HG02571 (cell line): ENCODE results near the gene SAMD14.

Source experiments
- ATAC-seq: cut with Tn5 transposase; IDR thresholded peaks from one replicate; pipeline ENCODE4 v1.9.1; 2021; ENCODE audit warnings: mild to moderate bottlenecking, moderate library complexity; ENCODE audit not compliant: unreplicated experiment

The SAMD14 gene

DNA sequence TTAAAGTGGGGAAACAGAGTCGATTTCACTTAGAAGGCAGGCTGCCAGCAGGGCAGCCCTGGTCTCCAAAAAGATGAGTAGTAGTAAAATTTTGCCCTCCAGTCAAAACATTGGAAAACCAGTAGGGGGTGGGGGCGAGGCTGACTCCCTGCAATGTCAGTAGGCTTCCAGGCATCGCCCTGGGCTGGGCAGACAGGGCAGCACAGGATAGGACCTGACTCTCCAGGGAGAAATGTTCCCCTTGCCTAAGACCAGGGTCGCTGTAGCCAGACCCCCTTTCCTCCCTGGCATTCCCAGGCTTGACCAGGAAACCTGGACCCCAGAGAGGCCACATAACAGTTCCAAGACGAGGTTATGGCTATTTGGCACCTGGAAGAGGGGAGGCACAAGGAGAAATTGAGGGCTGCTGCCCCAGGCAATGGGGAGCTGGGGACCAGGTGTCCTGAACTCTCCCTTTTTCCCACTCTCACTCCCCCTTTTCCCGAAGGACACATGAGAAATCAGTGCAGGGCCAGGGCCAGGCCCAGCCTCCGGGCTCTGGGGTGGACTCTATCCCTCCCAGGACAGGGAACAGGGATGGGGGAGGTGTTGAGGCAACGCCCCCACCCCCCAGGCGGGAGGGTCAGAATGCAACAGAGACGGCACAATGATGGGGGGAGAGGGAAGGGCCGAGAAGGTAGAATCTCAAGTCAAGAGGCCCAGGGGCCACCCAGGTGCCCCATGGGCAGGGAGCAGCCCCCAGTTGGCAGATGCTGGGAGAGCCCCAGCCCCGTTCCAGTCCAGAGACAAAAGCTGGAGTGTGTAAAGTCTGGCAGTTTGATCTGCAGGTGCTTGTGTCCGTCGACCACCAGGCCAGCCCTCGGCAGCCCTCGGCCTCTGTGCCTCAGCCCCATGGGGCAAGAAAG lies 4.5 kb upstream of the SAMD14 start:
- no peak for ATAC-seq

- no peak for ATAC-seq
Measured at GRCh38 chr17:50133769-50134099, 3.8 kb upstream of the SAMD14 start.

- no peak for ATAC-seq
Measured at GRCh38 chr17:50133028-50133768, 3.2 kb upstream of the SAMD14 start.

GRCh38 chr17:50132104-50132794 lies 2.3 kb upstream of the SAMD14 start:
- no peak for ATAC-seq

GRCh38 chr17:50130559-50131305 lies 772 bp upstream of the SAMD14 start:
- no peak for ATAC-seq

DNA sequence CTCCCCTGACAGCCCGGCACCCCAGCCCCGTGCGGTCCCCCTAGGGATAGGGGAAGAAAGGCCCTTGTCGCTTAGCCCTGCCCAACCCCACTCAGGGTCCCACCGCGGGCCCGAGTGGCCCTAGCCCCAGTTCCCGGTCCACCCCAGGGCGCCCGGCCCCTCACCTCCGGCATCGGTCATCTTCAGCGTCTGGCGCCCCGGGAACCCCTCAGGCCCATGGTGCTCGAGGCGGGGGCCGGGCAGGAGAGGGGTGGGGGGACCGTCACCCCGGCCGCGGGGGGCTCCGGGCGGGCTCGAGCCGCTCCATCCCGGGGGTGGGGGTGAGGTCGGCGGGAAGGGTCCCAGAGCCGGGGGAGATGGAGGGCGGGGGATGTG lies 620 bp downstream of the SAMD14 start:
- no peak for ATAC-seq

- no peak for ATAC-seq
Measured at GRCh38 chr17:50128441-50129352, 1.3 kb downstream of the SAMD14 start.

GRCh38 chr17:50127697-50128361 lies 2.1 kb downstream of the SAMD14 start:
- no peak for ATAC-seq

GRCh38 chr17:50125420-50125997 lies 4.5 kb downstream of the SAMD14 start:
- ATAC-seq: no peak

GRCh38 chr17:50123649-50124349 lies 6.2 kb downstream of the SAMD14 start:
- no peak for ATAC-seq

DNA sequence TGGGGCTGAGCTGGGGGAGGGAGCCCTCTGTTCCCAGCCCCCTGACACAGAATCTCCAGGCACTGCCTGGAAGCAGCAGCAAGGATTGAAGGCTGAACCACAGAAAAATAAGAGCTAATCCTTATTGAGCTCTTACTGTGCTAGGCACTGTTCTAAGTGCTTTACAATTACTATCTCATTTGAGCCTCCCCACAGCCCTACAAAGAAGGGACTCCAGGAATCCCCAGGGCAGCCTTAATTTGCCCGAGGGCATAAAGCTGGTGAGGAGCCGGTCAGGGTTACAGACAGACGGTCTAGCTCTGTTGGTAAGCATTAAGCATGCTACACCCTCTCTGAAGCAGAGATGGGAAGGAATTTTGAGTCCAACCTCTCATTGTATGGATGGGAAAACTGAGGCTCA lies 7.0 kb downstream of the SAMD14 start:
- ATAC-seq: no peak

- ATAC-seq: no peak
Measured at GRCh38 chr17:50120475-50121253, 9.3 kb downstream of the SAMD14 start.

- ATAC-seq: no peak
Measured at GRCh38 chr17:50118828-50119218, 11.1 kb downstream of the SAMD14 start.

GRCh38 chr17:50118076-50118827 lies 11.7 kb downstream of the SAMD14 start:
- no peak for ATAC-seq

DNA sequence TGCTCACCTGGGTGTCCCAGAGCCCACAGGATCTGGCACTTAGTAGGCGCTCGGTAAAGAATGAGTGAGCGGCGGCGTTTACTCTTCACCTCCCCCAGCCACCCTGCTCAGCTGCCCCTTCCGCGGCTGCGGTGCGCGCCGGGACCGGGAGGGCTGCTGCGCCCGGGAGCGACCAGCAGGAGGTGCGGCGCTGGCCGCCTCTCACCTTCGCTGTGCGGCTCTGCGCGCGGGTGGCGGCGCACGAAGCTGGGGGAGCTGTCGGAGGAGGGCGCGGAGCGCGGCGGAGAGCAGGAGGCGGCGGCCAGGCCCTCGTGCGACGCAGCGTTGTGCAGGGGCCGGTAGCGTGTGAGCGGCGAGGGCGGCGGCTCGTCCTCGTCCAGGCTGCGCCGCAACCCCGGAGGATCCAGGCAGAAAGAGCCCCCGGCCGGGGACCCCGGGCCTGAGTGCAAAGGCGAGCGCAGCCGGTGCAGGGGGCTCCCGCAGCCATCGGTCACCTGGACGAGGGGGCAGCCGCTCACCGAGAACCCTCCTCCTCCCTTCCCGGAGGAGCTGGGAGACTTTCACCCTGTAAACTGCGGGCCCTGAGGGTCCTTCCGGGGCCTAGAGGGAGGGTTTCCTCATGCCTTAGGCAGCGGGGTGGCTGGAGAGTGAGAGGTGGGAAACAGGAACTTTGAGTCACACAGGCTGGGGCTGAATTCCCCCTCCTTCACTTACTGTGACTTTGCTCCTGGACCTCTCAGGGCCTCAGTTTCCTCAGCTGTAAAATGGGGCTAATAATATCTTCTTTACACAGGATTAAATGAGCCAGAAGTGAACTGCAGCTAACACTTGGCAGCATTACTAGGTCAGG lies 12.5 kb downstream of the SAMD14 start:
- ATAC-seq: no peak

GRCh38 chr17:50115756-50116155 lies 14.2 kb downstream of the SAMD14 start:
- no peak for ATAC-seq
